GM20000 (cell line): ENCODE data around the gene PPP1R2B.
A peak's percentile ranks its signal among the peaks of the same experiment; 100 is the strongest.
"Not testable (repeated sequence)": the region's sequence is repeated elsewhere in the genome, so short reads cannot be mapped to it uniquely, and the experiment has no call there.

ENCODE experiments used
- DNase-seq: peaks from one replicate; pipeline ENCODE4 v3.0.0; 2012; ENCODE audit warnings: low spot score
- TF ChIP-seq, protein P1 (sequence below): IDR thresholded peaks from 2 replicates; pipeline ENCODE4 v1.5.1; 2012; ENCODE audit warnings: mild to moderate bottlenecking, control low read depth; ENCODE audit errors: extremely low read depth, missing control alignments

PPP1R2B gene

DNA sequence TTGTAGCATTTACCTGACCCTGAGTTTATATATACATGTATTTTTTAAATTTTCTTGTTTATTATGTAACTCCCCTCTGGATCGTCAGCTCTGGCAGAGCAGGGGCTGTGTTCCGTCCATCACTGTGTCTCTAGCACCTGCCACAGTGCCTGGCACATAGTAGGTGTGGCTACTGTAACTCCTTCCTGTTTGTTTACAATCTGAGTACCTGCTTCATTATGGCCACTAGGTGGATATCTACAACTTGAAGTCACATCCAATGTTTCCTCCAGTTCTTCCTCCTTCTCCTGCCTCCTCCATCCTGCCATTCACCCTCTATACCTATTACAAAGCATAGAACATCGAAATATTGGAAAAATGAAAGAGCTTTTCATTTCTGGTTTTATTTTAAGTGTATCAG is 14.2 kb upstream of the PPP1R2B start:
- peak; percentile 31 for DNase-seq
- TF ChIP-seq, protein P1, sequence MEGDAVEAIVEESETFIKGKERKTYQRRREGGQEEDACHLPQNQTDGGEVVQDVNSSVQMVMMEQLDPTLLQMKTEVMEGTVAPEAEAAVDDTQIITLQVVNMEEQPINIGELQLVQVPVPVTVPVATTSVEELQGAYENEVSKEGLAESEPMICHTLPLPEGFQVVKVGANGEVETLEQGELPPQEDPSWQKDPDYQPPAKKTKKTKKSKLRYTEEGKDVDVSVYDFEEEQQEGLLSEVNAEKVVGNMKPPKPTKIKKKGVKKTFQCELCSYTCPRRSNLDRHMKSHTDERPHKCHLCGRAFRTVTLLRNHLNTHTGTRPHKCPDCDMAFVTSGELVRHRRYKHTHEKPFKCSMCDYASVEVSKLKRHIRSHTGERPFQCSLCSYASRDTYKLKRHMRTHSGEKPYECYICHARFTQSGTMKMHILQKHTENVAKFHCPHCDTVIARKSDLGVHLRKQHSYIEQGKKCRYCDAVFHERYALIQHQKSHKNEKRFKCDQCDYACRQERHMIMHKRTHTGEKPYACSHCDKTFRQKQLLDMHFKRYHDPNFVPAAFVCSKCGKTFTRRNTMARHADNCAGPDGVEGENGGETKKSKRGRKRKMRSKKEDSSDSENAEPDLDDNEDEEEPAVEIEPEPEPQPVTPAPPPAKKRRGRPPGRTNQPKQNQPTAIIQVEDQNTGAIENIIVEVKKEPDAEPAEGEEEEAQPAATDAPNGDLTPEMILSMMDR, result no peak

DNA sequence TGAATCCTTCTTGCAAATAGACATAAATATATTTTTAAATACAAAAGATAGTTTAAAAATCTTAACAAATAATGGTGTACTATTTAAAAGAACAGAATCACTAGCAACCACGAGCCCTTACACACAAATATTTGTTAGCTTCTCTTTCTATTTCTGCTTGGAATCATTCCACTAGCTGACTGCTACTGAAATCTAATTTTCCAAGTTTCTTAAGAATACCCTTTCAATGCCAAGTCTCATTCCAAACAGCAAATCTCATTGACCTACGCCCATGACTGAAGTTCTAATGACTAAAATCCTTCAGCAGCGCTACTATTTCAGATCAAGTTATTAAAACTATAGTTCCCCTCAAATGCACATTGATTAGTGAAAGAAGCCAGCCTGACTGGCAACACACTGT is 13.2 kb upstream of the PPP1R2B start:
- TF ChIP-seq, protein P1, result no peak
- DNase-seq, result no peak

DNA sequence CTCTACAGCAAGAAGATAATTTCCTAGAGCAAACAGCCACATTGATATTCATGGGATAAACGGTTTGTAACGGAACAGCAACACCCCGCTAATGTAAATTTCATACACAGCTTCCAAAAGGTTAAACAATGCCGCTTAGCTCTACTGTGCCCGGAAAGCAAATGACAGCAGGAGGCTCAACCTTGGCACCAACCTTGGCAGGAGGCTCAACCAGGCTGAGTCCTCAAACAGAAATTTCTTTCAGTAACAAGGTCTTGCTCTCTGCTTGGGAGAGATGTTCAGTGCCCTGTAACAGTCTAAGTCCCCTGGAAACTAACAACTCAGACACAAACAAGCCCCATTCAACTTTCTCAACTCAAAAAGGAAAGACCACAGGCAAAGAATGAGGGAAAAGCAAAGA is 11.1 kb upstream of the PPP1R2B start:
- DNase-seq, result no peak
- TF ChIP-seq, protein P1, result no peak

GRCh38 chr5:156841737-156842136 is 8.4 kb upstream of the PPP1R2B start:
- no peak for DNase-seq
- TF ChIP-seq, protein P1, result no peak

DNA sequence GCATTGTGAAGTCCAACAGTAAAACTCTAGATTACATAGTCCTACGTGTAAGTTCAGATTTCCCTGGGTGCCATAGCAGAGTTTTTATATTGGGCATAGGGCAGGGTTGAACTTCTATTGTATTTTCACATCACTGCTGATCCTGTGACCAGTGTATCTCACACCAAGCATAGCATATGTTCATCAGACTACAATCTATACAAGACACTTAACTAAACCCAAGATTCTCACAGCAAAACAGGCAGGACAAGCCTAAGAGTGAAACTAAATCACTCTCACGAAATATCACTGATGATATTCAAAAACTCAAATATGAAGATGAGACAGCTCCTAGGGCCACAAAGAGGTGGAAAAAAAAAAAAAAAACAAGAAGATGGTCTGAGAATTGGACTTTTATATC is 3.2 kb upstream of the PPP1R2B start:
- DNase-seq, result no peak
- TF ChIP-seq, protein P1, result no peak

DNA sequence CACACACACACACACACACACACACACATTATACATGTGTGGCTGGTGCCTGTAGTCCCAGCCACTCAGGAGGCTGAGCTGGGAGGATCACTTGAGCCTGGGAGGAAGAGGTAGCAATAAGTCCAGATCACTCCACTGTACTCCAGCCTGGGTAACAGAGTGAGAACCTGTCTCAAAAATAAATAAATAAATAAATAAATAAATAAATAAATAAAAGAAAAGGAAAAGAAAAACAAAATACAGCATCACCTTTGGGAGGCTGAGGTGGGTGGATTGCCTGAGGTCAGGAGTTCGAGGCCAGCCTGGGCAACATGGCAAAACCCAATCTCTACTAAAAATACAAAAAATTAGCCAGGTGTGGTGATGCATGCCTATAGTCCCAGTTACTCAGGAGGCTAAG is 1.6 kb upstream of the PPP1R2B start:
- DNase-seq, result not testable (repeated sequence)

GRCh38 chr5:156851880-156852279 is 1.8 kb downstream of the PPP1R2B start:
- DNase-seq, result no peak
- TF ChIP-seq, protein P1, result no peak

DNA sequence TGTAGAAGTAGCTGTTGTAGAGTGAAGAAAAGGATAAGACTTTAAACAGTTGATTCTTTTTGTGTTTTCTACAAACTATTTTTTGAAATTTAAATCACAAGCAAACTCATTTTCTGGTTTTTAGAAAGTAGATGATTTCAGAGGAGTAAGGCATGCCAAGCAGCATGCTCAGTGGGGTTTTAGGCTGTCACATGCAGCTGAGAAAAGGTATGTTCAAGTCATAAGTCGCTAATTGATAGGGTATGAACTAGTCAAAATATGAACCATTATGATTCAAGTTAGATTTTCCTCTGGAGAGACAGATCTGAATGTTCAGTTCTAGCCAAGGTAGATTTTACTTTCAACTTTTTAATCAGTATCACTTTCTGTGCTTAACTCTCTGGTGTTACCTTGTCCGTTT is 3.0 kb downstream of the PPP1R2B start:
- DNase-seq, result not testable (repeated sequence)

- DNase-seq, result no peak
- TF ChIP-seq, protein P1, result no peak
Observed at GRCh38 chr5:156865427-156865826, 15.3 kb downstream of the PPP1R2B start.
